ENCODE data around the gene HDAC4.
"Not testable (repeated sequence)": the region's sequence is repeated elsewhere in the genome, so short reads cannot be mapped to it uniquely, and the experiment has no call there.

The HDAC4 gene

DNA sequence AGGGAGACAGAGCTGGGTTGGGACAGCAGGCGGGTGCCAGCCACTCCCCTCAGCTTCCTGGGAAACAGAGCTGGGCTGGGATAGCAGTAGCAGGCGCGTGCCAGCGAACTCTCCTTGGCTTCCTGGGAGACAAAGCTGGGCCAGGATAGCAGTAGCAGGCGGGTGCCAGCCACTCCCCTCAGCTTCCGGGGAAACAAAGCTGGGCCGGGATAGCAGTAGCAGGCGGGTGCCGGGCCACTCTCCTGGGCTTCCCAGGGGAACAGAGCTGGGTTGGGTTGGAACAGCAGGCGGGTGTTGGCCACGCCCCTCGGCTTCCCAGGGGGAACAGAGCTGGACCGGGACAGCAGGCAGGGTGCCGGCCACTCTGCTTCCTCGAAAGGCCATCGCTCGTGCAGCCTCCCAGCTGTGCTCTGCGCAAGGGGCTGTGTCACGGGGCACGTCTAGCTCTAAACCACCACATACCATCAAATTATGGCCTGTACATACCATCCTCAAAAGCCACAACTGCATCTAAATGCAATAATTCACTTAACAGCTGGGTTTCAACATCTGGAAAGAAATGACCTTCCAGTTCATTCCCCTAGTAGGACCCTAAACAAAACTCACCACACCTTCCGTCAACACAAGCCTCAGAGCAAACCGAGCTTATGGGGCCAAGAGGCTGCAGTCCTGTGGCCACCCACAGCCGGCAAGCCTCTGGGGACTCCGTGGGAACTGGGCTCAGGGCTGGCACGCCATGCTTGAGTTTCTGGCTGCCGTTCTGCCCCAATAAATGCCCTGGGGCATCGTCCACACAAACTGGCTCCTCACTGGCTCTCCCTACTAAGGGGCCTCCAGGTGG is 324.7 kb downstream of the HDAC4 start:
- DNase-seq = no peak

DNA sequence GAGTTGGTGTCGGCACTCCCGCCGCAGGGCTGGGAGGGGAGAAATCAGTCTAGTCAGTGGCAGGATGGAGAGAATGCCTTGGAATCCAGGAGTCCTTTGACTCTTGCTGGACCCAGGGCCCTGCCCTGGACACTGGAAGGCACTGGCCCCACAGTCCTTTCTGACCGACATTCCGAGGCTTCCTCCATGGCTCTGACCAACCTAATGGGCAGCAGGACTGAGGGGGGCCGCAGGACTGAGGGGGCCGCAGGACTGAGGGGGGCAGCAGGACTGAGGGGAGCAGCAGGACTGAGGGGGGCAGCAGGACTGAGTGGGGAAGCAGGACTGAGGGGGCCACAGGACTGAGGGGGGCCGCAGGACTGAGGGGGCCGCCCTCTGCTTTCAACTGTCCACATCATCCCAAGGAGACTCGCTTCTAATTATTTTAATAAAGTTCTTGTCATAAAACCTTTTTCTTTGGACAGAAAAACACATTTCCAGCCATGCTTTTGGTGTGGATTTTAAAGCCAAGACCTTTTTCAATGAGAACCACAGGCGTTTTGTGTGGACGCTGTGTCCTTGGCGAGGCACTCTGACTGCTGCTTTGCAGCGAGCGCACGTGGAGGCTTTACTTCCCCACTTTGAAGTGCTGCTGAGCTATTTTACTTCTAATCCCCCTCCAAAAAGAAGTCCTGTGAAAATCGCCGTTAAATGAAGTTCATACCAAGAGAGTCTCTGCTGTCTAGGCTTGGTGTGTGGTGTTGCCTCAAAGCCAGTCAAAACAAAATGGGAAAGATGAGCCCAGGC is 326.9 kb downstream of the HDAC4 start:
- no peak for DNase-seq

DNA sequence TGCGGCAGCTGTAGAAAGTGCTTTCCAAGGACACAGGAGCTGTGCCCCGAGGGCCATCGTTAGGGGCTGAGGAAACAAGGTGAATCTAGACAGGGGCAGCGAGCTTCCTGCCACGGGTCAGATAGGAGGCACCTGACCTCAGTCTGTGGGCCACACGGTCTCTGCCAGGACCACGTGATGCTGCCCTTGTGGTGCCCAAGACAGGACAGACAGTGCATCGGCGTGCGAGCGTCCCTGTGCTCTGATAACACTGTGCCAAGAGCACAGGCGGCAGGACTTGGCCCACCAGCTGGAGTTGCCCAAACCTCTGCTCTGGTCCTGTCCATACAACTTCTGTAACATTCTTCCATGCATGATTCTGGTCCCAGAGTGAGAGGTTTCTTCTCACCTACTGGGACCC is 327.6 kb downstream of the HDAC4 start:
- no peak for DNase-seq

DNA sequence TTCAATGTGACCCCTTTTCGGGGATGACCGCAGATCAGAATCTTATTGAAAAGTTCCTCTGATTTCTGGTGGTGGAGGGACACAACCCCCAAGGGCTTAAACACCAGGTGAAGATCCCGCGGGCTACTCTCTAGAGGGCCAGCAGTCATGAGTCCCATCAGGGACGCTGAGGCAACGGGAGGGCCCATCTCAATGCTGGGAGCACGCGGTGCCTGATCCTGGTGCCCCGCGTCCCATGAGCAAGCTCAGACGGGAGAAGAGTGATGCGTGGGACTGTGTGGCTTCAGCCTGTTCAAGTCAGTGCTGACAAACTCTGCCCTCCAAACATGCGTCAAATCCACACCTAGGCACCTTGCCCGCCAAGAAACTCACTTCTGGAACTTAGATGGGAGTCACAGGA is 328.0 kb downstream of the HDAC4 start:
- no peak for DNase-seq

DNA sequence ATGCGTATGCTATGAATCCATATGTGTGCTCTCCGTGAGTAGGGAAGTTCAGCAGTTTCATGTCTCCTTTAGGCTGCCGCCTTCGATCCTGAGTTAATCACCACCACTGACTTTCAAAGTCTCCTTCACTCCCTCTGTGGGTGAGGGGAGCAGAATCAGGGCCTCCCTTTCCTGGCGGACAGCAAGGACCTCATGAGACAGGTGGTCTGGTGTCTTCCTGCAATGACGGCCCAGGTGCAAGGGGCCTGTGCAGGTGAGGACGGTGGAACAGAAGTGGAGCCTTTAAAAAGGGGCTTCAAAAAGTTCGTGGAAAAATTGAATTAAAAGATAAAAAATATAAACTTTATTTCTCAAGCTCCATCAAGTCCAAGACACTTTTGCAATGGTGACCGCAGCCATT is 330.4 kb downstream of the HDAC4 start:
- no peak for DNase-seq

DNA sequence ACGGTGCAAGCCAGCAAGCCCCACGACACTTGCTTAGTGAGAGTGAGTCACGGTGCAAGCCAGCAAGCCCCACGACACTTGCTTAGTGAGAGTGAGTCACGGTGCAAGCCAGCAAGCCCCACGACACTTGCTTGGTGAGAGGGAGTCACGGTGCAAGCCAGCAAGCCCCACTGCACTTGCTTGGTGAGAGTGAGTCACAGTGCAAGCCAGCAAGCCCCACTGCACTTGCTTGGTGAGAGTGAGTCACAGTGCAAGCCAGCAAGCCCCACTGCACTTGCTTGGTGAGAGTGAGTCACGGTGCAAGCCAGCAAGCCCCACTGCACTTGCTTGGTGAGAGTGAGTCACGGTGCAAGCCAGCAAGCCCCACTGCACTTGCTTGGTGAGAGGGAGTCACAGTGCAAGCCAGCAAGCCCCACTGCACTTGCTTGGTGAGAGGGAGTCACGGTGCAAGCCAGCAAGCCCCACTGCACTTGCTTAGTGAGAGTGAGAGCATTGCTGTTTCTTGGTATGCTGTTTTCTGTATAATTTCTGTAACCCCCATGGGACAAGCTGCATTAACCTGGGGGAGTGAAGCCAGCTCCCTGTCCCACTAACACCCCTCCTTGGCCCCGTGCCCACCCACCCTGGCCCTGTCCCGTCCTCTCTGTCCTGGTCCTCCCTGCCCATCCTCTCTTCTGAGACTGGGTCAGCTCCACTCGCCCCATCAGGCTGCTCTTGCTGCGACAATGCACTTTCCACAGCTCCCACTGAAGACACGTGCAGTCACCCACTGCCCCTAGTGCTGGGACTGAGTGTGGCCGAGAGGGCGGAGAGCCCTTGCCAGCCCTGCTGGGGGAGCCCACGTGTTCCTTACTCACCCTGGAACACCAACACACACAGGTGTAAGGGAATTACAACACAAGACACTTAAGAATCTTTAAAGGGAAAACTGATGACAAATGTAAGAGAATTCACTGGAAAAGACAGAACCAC is 331.2 kb downstream of the HDAC4 start:
- not testable (repeated sequence) for DNase-seq

DNA sequence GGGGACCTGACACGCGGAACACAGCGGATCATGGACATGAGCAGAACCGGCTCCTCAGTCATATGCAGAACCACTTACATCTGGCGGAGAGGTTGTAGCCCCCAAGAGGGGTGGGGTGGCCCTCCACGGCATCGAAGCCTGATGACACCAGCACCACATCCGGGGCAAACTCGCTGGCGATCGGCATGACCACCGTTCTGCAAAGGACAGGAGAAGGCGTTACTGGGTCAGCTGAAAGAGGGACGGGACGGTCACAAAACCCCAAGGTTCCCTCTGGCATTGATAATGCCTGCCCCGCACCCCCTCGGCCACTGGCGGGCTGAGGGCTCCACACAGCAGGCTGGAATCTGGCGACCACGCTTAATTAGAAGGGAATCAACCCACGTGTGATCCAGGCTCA is 332.4 kb downstream of the HDAC4 start:
- DNase-seq = no peak

DNA sequence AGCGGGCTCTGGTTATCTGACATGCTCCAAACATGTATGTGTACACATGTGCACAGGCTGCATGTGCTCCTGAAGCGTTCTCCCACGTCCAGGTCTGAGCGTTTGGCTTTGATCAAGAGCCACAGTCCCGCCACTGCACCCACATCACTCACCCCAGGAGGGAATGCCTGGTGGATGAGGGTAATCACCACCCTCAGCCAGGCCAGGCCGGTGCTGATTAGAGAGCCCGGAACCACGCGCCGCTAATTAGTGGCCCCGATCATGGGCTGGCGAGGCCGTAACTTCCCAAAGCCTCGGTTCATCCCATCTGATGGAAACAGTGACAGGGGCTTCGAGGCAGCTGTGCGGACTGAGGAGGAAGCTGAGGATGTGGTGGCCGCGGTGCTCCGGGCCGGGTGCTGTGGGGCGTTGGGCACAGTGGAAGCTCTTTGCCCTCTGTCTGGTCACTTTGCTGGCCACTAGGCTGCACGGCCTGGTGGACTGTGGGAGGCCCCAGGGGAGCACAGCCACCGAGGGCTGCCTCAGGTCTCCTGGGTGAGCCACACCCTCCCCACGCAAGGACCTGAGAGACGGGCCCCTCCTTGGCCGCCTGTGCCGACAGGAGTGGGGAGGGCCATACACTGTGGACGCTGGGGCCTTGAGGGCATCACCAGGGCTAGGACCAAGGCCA is 333.5 kb downstream of the HDAC4 start:
- no peak for DNase-seq

DNA sequence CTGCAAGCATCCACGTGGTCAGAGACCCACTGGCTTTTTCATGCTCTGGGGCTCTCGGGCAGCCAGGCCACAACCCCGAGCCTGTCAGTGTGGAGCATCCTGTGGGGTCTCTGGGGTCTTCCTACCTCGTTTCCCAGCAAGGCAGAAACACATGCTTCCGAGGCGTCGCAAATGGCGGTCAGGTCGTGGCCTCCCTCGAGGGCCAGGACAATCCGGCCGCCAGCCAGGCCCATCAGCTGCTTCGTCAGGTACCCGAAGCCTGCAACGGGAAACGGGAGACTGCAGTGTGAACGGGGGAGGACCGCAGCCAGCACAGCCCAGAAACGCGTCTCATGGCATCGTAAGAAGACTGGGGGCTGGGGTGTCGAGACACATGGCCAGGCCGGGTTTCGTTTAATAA is 334.2 kb downstream of the HDAC4 start:
- no peak for DNase-seq

DNA sequence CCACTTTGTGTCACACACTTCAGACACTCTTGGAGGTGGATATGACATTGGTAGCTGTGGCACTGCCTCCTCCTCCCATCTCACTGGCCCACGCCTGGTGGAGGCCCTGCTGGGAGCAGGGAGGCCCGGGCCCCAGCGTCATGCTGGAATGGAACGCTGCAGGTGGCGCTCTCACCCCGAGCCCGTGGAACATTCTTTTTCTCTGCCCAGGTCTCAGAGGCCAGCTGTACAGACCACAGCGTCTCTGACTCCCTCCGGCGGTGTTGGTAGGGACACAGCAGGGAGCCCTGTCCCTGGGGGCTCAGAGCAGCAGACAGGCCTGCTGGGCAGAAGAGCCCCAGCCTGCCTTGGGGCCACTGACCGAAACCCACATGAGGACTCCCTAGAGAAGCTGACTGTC is 334.9 kb downstream of the HDAC4 start:
- no peak for DNase-seq

DNA sequence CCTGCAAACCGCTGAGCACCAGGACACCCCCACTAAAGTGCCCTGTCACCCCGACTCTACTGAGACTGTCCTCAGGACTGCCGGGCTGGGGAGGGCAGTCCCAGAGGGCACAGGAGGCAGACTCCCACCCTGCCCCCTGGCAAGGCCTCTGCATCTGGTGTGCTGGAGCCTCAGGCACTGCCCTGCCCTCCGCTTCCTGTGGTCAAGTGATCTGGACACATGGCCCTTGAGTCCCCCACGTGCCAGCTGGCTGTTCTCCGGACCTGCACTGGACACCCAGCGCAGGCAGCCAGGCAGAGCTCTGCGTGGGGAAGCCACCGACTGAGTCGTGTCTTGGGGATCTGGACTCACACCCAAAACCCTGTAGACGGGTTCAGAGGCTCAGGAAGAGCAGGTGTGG is 335.3 kb downstream of the HDAC4 start:
- DNase-seq = no peak

DNA sequence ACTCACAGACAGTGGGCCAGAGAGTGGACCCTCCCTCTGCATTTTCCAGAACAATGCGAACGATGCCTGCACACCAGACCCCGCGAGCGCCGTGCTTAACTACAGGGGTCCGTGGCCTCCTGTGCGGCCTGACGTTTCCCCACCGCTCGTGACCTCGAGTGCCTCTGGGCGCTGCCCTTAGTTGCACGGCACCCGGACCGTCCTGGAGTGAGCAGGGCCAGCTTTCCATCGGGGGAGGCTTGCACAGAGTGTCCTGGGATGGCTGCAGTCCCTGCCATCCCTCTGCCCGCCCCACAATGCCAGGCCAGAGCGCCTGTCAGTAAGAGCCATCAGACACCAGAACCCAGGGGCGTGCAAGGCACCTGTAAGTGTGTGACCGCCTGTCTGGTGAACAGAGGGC is 335.9 kb downstream of the HDAC4 start:
- no peak for DNase-seq

DNA sequence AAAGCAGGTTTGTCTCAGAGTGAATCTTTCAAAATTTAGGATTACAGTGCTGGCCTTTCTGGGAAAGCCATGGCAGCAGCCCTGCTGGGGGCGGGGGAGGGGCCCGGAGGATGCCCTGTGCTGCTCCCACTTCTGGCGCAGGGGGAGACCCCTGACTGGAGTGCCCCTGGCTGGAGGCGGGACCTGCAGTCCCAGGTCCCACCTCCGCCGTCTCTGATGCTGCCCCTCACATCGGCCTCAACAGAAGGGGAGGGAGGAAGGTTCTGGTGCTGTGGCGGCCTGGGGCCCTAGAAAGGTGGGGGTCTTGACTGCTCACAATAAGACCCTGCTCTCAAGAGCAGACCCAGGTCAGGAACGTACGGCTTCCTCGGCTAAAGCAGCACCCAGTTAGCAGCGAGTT is 336.6 kb downstream of the HDAC4 start:
- DNase-seq = no peak

DNA sequence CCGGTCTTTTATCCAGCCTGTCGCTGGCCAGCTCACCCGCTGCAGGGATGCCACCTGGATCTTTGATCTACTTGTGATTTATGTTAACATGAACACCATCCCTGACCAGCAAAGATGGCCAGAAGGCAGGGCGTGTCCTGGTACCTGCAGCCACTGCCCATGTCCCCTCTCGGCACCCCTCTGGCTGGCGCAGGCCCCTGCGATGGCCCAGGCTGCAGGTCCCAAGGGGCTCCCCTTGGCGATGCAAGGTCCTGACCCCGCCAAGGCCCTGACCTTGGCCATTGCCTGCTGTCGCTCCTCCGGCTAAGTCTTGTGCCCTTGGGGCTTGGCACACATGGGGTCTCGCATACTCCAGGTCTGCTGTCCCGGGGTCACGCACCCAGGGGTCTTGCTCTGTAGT is 338.1 kb downstream of the HDAC4 start:
- DNase-seq = no peak

DNA sequence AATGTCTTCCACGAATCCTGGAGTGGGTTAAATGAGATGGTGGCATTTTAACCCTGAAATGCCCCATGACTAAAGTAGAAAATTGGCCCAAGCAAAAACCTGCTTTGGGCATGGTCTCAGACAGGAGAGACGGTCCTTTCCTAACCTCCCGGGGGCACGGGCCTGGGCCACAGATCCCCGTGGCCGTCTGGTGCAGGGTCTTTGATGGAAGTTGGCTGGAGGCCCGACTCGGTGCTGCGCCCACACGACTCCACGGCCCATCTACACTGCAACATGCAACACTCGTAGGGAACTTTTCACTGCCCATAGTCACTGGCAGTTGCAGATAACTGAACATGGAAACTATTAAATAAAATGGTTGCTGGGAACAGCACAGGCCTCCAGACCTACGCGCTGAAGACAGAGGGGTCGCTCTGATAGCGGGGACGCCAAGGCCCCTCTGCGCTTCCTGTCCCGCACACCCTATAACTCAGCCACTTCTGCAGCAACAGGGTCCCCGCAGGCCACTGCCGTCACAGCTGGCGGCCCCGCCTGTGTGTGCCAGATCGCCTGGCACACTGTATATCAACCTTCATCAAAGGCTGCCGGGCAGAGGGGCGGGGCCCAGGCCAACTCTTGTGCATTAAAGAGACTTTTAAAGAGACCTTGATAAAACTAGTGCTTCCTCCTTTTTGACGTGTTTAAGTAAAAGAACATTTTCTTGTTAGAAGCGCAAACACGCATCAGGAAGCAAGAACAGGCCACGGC is 338.8 kb downstream of the HDAC4 start:
- DNase-seq = no peak

DNA sequence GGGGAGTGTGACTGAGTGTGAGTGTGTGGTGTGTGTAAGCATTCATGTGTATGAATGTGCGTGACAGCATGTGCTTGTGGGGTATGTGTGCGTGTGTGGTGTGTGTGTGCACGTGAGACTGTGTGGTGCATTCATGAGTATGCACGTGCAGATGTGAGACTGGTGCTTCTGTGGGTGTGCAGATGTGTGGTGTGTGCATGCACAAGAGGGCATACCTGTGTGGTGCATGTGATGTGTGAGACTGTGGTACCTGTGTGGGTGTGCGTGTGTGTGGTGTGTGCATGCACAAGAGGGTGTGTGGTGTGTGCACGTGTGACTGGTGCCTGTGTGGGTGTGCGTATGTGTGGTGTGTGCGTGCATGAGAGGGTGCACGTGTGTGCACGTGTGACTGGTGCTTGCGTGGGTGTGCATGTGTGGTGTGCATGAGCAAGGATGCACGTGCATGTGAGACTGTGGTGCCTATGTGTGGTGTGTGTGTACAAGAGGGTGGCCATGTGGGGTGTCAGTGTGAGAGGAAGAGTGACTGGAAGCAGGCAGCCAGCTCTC is 339.6 kb downstream of the HDAC4 start:
- DNase-seq = no peak

DNA sequence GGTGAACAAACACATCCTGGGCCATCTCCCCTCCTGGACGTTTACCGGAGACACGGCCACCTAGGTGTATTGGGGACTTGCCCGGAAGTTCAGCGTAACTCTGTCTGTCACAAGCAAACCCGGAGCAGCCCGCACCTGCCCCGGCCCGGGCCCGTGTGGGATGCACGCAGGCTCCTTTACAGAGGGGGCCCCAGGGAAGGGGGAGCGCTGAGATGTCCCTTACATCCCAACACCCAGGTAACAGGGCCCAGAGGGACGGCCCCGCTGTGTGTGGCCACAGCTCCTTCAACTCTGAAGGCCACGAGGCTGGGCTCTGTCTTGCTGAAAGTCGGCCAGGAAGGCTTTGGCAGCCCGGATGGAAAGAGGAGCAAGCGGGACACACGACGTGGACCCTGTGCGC is 340.1 kb downstream of the HDAC4 start:
- DNase-seq = no peak

DNA sequence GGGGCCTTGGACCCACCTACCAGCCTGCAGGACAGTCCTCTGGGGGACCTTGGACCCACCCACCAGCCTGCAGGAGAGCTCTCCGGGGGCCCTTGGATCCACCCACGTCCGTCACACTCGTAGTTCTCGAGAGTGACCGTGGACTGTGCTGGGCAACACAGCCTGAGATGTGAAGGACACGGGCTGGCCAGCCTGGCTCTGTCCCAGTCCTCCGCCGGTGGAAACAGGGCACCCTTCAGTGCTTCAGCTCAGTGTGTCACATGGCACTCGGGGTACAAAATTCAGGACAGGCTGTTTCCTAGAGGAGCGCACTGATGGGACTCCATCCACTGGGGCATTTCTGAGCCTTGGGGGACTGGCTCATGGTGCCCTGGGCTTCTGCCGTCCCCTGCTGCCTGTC is 341.0 kb downstream of the HDAC4 start:
- no peak for DNase-seq

DNA sequence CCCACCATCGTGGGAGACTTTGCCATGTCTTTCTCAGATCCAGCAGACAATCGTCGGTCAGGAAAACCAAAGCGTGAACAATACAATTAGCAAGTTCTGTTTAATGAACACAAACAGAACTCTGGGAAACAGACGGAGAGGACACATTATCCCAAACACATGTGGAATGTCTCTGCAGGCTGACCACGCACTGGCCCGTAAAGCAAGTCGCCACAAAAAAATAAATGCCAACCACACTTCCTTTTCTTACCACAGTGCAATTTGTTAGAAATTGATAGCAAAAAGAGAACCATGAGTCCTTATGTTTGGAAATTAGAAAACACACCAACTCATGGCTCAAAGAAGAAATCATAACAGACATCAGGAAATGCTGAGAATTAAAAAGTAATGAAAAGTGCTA is 342.1 kb downstream of the HDAC4 start:
- DNase-seq = no peak

DNA sequence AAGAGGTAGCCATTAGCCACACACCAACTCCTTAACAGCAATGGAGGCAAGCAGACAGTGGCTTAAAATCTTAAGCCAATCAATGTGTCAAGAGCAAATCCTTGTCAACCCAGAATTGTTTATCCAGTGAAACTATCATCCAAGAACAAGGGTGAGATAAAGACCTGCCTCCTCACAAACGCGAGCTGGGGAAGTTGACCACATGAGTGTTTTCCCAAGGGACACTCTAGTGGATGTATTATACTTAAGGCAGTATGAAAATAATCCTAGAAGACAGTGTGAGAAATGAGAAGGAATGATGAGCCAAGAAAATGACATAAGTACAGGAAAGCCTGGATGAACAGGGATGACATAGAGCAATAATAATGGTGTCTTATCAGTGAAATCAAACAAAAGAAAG is 343.3 kb downstream of the HDAC4 start:
- no peak for DNase-seq

DNA sequence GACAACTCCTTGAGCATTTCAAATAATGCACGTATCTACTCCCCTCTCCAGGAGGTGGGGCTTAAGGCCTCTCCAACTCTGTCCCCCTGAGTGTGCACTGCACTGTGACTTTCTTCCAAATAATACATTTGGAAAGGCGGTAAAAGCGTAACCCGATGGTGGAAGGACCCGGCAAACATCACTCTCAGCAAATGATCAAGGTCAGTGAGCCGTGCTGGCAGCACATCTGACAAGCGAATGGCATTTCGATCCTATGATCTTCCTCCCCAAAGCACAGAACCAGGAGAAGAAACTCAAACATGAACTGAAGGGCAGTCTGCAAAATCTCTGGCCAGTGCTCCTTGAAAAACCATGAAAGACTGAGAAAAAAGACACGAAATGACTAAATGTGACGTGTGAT is 344.2 kb downstream of the HDAC4 start:
- DNase-seq = no peak

All from suppressor macrophage treated with lipopolysaccharide for 1 hour (primary cell).